Activated CD4-positive, alpha-beta T cell treated with anti-CD3 and anti-CD28 coated beads, Interleukin-2, amount 10 ng/mL, durations not matched to agents 7 days and 5 days (primary cell): ENCODE results near the gene TXNL4A. TPM values are rescaled to one million over a fixed set of nuclear protein-coding genes. Genes with fewer than 3 reads are reported as not detected.

Experiments
- CTCF ChIA-PET: fragments of 350-600 bp; sonication (Branson Sonifier 250); formaldehyde crosslinking; loops from one replicate; lab custom pipeline; 2021; ENCODE audit warnings: antibody characterized with exemption; lab: Charles Lee
- POLR2A ChIA-PET: fragments of 350-600 bp; sonication (Branson Sonifier 250); formaldehyde crosslinking; loops from one replicate; lab custom pipeline; 2021; ENCODE audit warnings: antibody characterized with exemption; lab: Charles Lee
- DNase-seq: peaks from one replicate; pipeline ENCODE4 v3.0.0-alpha.2; 2020
- H3K27ac Mint-ChIP-seq: one replicate; pipeline ENCODE4 v1.8.0; 2021; ENCODE audit warnings: mild to moderate bottlenecking, moderate library complexity, mixed read lengths
- H3K27me3 Mint-ChIP-seq: one replicate; pipeline ENCODE4 v1.8.0; 2021; ENCODE audit warnings: mixed read lengths
- H3K36me3 Mint-ChIP-seq: one replicate; pipeline ENCODE4 v1.8.0; 2021; ENCODE audit warnings: low read depth, mixed read lengths
- H3K4me1 Mint-ChIP-seq: one replicate; pipeline ENCODE4 v1.8.0; 2021; ENCODE audit warnings: mixed read lengths
- H3K4me3 Mint-ChIP-seq: one replicate; pipeline ENCODE4 v1.8.0; 2021; ENCODE audit warnings: mild to moderate bottlenecking, moderate library complexity, mixed read lengths
- H3K9me3 Mint-ChIP-seq: one replicate; pipeline ENCODE4 v1.8.0; 2021; ENCODE audit warnings: mixed read lengths
- total RNA-seq, 2 experiments: library from RNA; stranded (reverse); gene quantifications; one replicate each; pipeline ENCODE4 v1.2.3, GENCODE V29; 2021

The TXNL4A gene
- total RNA-seq, 2 experiments from 2014 or later, result 131 TPM

- Mint-ChIP-seq H3K27ac (no peak overlapping the region), H3K27me3 (no peaks in the 10 kb centered on the region), H3K9me3 (peaks cover 5% of the 10 kb centered on the region), H3K4me1 (no peaks in the 10 kb centered on the region), H3K36me3 (peaks cover 29% of the 10 kb centered on the region), H3K4me3 (no peak overlapping the region)
- no peak for DNase-seq
- CTCF ChIA-PET, result interaction anchor here (0.6 kb wide), 1 partner anchor 66 kb away, joined by 3 read pairs; no protein-coding TSS in a partner anchor
- POLR2A ChIA-PET, result no interaction called here
These were observed 64.3 kb downstream of the TXNL4A start for GRCh38 chr18:79923896-79924585.

- no peak for DNase-seq
- ChIA-PET POLR2A (no interaction called here), CTCF (no interaction called here)
- H3K9me3 Mint-ChIP-seq, result no peaks in the 10 kb centered on the region
- peaks cover 23% of the 10 kb centered on the region for H3K36me3 Mint-ChIP-seq
- H3K4me1 Mint-ChIP-seq, result no peaks in the 10 kb centered on the region
- H3K27me3 Mint-ChIP-seq, result no peaks in the 10 kb centered on the region
- H3K27ac Mint-ChIP-seq, result no peak overlapping the region
- H3K4me3 Mint-ChIP-seq, result no peak overlapping the region
These were observed 65.4 kb downstream of the TXNL4A start for GRCh38 chr18:79922971-79923411.

- CTCF ChIA-PET, result no interaction called here
- no peak overlapping the region for H3K4me3 Mint-ChIP-seq
These were observed 66.1 kb downstream of the TXNL4A start for GRCh38 chr18:79921984-79922965.

More at GRCh38 chr18:79921984-79922965, 66.1 kb downstream of the TXNL4A start:
- no peak overlapping the region for H3K27ac Mint-ChIP-seq
- POLR2A ChIA-PET, result no interaction called here
- H3K27me3 Mint-ChIP-seq, result no peaks in the 10 kb centered on the region
- no peaks in the 10 kb centered on the region for H3K4me1 Mint-ChIP-seq
- no peaks in the 10 kb centered on the region for H3K9me3 Mint-ChIP-seq
- no peak for DNase-seq
- peaks cover 27% of the 10 kb centered on the region for H3K36me3 Mint-ChIP-seq

Other genes with a start within 250 kb of the TXNL4A start
- gene KCNG2, start 190.6 kb downstream of the TXNL4A start, total RNA-seq, result not detected
- gene SLC66A2, start 36.9 kb downstream of the TXNL4A start, total RNA-seq, result 10 to 100 TPM; 28.3 to 34.6 TPM
- 10 to 100 TPM in 1 of 2 experiments, 1 to 10 TPM in 1; 7.2 to 11.5 TPM for gene HSBP1L1, start 23.9 kb downstream of the TXNL4A start, total RNA-seq
- gene RBFA, start 45.9 kb upstream of the TXNL4A start, total RNA-seq, result 10 to 100 TPM; 24.2 to 25.0 TPM
- gene ADNP2, start 120.7 kb upstream of the TXNL4A start, total RNA-seq, result 10 to 100 TPM; 19.4 to 20.3 TPM